ENCODE results near the gene ENPP3.

DNA sequence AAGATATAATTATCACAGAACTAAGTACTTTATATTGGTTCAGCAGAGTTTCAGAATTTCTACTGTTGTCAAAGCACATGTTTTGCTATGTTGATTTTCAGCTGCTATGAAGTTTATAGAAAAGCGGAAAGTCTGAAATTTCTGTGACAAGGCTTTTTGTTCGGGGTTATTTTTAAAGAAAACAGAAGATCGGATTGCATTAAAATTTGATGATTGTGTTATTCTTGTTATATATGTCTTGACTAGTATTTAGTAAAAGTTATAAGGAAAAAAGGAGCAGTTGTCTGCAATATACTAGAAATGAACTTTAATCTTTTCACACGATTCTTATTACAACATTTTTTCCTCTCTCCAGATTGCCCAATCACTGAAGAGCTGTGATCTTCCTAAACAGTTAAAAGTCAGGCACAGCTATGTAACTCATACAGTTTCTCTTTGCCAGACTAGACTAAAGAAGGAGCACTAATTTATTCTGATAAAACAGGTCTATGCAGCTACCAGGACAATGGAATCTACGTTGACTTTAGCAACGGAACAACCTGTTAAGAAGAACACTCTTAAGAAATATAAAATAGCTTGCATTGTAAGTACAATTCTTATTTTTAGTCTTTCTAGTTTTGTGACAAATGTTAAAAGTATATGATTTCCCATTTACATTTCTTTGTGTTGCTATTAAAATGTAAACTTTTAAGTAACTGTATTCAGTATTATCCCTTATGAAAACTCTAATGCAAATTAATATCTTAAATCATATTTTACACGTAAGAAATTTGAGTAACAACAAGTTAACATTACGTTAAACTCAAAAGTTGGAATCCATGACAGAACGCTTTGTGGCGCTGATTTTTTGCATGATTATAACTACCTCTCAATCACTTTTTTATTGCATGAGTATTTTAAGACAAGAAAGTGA is at the start of gene ENPP3:
- TF ChIP-seq, protein P1, sequence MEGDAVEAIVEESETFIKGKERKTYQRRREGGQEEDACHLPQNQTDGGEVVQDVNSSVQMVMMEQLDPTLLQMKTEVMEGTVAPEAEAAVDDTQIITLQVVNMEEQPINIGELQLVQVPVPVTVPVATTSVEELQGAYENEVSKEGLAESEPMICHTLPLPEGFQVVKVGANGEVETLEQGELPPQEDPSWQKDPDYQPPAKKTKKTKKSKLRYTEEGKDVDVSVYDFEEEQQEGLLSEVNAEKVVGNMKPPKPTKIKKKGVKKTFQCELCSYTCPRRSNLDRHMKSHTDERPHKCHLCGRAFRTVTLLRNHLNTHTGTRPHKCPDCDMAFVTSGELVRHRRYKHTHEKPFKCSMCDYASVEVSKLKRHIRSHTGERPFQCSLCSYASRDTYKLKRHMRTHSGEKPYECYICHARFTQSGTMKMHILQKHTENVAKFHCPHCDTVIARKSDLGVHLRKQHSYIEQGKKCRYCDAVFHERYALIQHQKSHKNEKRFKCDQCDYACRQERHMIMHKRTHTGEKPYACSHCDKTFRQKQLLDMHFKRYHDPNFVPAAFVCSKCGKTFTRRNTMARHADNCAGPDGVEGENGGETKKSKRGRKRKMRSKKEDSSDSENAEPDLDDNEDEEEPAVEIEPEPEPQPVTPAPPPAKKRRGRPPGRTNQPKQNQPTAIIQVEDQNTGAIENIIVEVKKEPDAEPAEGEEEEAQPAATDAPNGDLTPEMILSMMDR (IDR thresholded peaks at IDR 0.05): no peak
- no peak for TF ChIP-seq POLR2A (IDR thresholded peaks at IDR 0.05)
